Neural progenitor cell (in vitro differentiated cells): ENCODE data around the gene FXYD5.
A peak's percentile ranks its signal among the peaks of the same experiment; 100 is the strongest.

Source experiments
- EZH2 ChIP-seq: fragments of 200-600 bp; sonication (generic); IDR thresholded peaks from 2 replicates; pipeline ENCODE4 v1.6.1; 2017; ENCODE audit warnings: antibody characterized with exemption, mild to moderate bottlenecking, moderate library complexity
- TF ChIP-seq, protein P1 (sequence below): fragments of 200-600 bp; sonication (generic); IDR thresholded peaks from 2 replicates; pipeline ENCODE4 v1.5.1; 2017; ENCODE audit warnings: antibody characterized with exemption, mild to moderate bottlenecking

DNA sequence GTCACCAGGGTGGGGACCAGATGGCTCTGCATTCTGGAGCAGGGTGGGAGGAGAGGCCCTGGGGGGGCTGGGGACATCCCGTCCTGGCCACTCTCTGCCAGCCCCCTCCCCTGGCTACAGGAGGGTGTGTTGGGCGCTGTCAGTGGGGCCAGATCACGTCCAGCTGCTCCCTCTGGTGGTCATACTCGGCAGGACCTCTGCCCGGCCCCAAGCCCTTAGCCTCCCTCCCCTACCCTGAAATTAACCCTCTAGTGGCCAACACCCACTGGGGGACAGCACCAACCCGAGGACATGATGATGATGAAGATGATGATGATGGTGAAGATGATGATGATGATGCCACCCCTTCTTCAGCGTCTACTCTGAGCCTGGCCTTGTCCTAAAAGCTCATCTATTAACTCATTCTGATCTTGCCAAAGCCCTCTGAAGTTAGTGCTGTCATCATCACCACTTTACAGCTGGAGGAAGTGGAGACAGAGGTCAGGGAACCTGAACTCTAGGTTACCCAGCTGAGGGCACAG is 19.1 kb upstream of the FXYD5 start:
- TF ChIP-seq, protein P1, sequence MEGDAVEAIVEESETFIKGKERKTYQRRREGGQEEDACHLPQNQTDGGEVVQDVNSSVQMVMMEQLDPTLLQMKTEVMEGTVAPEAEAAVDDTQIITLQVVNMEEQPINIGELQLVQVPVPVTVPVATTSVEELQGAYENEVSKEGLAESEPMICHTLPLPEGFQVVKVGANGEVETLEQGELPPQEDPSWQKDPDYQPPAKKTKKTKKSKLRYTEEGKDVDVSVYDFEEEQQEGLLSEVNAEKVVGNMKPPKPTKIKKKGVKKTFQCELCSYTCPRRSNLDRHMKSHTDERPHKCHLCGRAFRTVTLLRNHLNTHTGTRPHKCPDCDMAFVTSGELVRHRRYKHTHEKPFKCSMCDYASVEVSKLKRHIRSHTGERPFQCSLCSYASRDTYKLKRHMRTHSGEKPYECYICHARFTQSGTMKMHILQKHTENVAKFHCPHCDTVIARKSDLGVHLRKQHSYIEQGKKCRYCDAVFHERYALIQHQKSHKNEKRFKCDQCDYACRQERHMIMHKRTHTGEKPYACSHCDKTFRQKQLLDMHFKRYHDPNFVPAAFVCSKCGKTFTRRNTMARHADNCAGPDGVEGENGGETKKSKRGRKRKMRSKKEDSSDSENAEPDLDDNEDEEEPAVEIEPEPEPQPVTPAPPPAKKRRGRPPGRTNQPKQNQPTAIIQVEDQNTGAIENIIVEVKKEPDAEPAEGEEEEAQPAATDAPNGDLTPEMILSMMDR = peak; percentile 94
- no peak for TF ChIP-seq EZH2
